Testis (tissue), 2 donors: ENCODE results near the gene CXorf66.

ENCODE experiments used
- POLR2A ChIP-seq: fragments of 450-650 bp; IDR thresholded peaks from one replicate; pipeline ENCODE4 v1.6.1; 2017; ENCODE audit warnings: antibody characterized with exemption, mild to moderate bottlenecking, moderate library complexity
- TF ChIP-seq, protein P1 (sequence below), 3 experiments: fragments of 450-650 bp in 2 of 3; fragments of 200-600 bp in 1 of 3; sonication (generic) in 1 of 3; IDR thresholded peaks; one replicate each; pipeline ENCODE4 v1.5.1; 2016 to 2019; ENCODE audit warnings: antibody characterized with exemption in 3 of 3, mild to moderate bottlenecking in 2 of 3, moderate library complexity in 1 of 3

DNA sequence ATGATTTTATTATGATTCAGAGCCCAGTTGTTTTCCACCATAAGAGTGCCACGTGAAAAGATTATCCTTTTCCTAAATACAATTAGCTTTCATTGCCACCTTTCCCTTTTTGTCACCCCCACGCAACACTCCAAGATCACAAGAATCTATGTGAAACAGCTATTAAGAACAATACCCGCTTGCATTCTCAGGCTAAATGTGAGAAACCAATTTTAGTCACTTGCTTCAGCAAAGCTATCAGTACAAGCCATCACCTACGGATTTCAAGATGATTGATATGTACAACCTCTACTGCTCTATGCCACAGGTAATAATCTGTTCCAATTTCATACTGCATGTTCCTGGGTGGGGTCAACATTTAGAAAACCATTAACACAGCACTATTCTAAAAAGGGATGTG, 34.9 kb downstream of the CXorf66 start:
- TF ChIP-seq, protein P1, sequence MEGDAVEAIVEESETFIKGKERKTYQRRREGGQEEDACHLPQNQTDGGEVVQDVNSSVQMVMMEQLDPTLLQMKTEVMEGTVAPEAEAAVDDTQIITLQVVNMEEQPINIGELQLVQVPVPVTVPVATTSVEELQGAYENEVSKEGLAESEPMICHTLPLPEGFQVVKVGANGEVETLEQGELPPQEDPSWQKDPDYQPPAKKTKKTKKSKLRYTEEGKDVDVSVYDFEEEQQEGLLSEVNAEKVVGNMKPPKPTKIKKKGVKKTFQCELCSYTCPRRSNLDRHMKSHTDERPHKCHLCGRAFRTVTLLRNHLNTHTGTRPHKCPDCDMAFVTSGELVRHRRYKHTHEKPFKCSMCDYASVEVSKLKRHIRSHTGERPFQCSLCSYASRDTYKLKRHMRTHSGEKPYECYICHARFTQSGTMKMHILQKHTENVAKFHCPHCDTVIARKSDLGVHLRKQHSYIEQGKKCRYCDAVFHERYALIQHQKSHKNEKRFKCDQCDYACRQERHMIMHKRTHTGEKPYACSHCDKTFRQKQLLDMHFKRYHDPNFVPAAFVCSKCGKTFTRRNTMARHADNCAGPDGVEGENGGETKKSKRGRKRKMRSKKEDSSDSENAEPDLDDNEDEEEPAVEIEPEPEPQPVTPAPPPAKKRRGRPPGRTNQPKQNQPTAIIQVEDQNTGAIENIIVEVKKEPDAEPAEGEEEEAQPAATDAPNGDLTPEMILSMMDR (IDR thresholded peaks at IDR 0.05): no peak
- TF ChIP-seq POLR2A: no peak
